Coronary artery (tissue), 2 donors: ENCODE measurements around the gene LTBP3.

Experiments
- DNase-seq: peaks from one replicate; pipeline ENCODE4 v3.0.0-alpha.2; 2017; ENCODE audit warnings: low spot score
- H3K27ac ChIP-seq, 2 donors: fragments of 200-600 bp; sonication (generic); one replicate each; pipeline ENCODE4 v1.5.1; 2016 to 2019
- H3K4me3 ChIP-seq: fragments of 200-600 bp; sonication (generic); 2 replicates; pipeline ENCODE4 v1.5.1; 2016; ENCODE audit warnings: mild to moderate bottlenecking, moderate library complexity
- TF ChIP-seq, protein P1 (sequence below): fragments of 200-600 bp; sonication (generic); IDR thresholded peaks from one replicate; pipeline ENCODE4 v1.5.1; 2019; ENCODE audit warnings: antibody characterized with exemption

Gene LTBP3

GRCh38 chr11:65506290-65506771 is 51.8 kb downstream of the LTBP3 start:
- DNase-seq, result no peak
- TF ChIP-seq, protein P1, sequence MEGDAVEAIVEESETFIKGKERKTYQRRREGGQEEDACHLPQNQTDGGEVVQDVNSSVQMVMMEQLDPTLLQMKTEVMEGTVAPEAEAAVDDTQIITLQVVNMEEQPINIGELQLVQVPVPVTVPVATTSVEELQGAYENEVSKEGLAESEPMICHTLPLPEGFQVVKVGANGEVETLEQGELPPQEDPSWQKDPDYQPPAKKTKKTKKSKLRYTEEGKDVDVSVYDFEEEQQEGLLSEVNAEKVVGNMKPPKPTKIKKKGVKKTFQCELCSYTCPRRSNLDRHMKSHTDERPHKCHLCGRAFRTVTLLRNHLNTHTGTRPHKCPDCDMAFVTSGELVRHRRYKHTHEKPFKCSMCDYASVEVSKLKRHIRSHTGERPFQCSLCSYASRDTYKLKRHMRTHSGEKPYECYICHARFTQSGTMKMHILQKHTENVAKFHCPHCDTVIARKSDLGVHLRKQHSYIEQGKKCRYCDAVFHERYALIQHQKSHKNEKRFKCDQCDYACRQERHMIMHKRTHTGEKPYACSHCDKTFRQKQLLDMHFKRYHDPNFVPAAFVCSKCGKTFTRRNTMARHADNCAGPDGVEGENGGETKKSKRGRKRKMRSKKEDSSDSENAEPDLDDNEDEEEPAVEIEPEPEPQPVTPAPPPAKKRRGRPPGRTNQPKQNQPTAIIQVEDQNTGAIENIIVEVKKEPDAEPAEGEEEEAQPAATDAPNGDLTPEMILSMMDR, result no peak
- H3K27ac ChIP-seq, result peak overlapping the region; percentile 97
- H3K4me3 ChIP-seq, result peak overlapping the region; percentile 88

GRCh38 chr11:65505466-65506289 is 52.5 kb downstream of the LTBP3 start:
- no peak for DNase-seq
- peak overlapping the region; percentile 97 for H3K27ac ChIP-seq
- TF ChIP-seq, protein P1, result no peak
- peak overlapping the region; percentile 88 for H3K4me3 ChIP-seq

GRCh38 chr11:65504674-65505465 is 53.3 kb downstream of the LTBP3 start:
- Histone ChIP-seq H3K27ac (peak overlapping the region; percentile 97), H3K4me3 (peak overlapping the region; percentile 88)
- no peak for DNase-seq
- TF ChIP-seq, protein P1, result no peak

DNA sequence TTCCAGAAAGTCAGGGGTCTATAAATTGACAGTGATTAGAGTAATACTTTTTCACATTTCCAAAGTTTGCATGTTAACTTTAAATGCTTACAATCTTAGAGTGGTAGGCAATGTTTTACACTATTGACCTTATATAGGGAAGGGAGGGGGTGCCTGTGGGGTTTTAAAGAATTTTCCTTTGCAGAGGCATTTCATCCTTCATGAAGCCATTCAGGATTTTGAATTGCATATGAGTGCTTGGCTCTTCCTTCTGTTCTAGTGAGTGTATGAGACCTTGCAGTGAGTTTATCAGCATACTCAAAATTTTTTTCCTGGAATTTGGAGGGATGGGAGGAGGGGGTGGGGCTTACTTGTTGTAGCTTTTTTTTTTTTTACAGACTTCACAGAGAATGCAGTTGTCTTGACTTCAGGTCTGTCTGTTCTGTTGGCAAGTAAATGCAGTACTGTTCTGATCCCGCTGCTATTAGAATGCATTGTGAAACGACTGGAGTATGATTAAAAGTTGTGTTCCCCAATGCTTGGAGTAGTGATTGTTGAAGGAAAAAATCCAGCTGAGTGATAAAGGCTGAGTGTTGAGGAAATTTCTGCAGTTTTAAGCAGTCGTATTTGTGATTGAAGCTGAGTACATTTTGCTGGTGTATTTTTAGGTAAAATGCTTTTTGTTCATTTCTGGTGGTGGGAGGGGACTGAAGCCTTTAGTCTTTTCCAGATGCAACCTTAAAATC is 54.0 kb downstream of the LTBP3 start:
- DNase-seq, result no peak
- TF ChIP-seq, protein P1, result no peak
- Histone ChIP-seq H3K27ac (peak overlapping the region; percentile 97), H3K4me3 (peak overlapping the region; percentile 88)

DNA sequence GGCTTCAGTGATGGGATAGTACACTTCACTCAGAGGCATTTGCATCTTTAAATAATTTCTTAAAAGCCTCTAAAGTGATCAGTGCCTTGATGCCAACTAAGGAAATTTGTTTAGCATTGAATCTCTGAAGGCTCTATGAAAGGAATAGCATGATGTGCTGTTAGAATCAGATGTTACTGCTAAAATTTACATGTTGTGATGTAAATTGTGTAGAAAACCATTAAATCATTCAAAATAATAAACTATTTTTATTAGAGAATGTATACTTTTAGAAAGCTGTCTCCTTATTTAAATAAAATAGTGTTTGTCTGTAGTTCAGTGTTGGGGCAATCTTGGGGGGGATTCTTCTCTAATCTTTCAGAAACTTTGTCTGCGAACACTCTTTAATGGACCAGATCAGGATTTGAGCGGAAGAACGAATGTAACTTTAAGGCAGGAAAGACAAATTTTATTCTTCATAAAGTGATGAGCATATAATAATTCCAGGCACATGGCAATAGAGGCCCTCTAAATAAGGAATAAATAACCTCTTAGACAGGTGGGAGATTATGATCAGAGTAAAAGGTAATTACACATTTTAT is 54.7 kb downstream of the LTBP3 start:
- H3K27ac ChIP-seq, result peak overlapping the region; percentile 97
- TF ChIP-seq, protein P1, result no peak
- no peak for DNase-seq
- H3K4me3 ChIP-seq, result peak overlapping the region; percentile 88

- DNase-seq, result no peak
- H3K4me3 ChIP-seq, result peak overlapping the region; percentile 88
- TF ChIP-seq, protein P1, result no peak
- H3K27ac ChIP-seq, result peak overlapping the region; percentile 97
These were observed 55.4 kb downstream of the LTBP3 start for GRCh38 chr11:65502555-65503367.
